ENCODE results near the gene AKAP8.
"Not testable (repeated sequence)": the region's sequence is repeated elsewhere in the genome, so short reads cannot be mapped to it uniquely, and the experiment has no call there.

AKAP8 gene

GRCh38 chr19:15421721-15422260 lies 42.2 kb upstream of the AKAP8 start:
- FAIRE-seq (no peak), DNase-seq (ENCODE audit: insufficient read length) (no peak)
- no peak for TF ChIP-seq POLR2A (IDR thresholded peaks at IDR 0.05; ENCODE audit: low read depth, low read length)
- TF ChIP-seq POLR2AphosphoS5 (IDR thresholded peaks at IDR 0.05; ENCODE audit: low read depth, low read length): no peak
- TF ChIP-seq TAF1 (IDR thresholded peaks at IDR 0.05; ENCODE audit: borderline replicate concordance, low read depth, low read length): no peak

- no peak for FAIRE-seq
- TF ChIP-seq POLR2A (IDR thresholded peaks at IDR 0.05; ENCODE audit: low read depth, low read length) (no peak), POLR2AphosphoS5 (IDR thresholded peaks at IDR 0.05; ENCODE audit: low read depth, low read length) (peak; percentile 25; the same call in 1 of the 2 replicates)
These were observed 41.6 kb upstream of the AKAP8 start for GRCh38 chr19:15421136-15421695.

GRCh38 chr19:15419413-15420025 lies 39.9 kb upstream of the AKAP8 start:
- no peak for TF ChIP-seq POLR2A (IDR thresholded peaks at IDR 0.05; ENCODE audit: low read depth, low read length)
- TF ChIP-seq POLR2AphosphoS5 (IDR thresholded peaks at IDR 0.05; ENCODE audit: low read depth, low read length): no peak
- TF ChIP-seq TAF1 (IDR thresholded peaks at IDR 0.05; ENCODE audit: borderline replicate concordance, low read depth, low read length): no peak
- FAIRE-seq (no peak), DNase-seq (ENCODE audit: insufficient read length) (no peak)

More at GRCh38 chr19:15421136-15421695, 41.6 kb upstream of the AKAP8 start:
- DNase-seq (ENCODE audit: insufficient read length): no peak

DNA sequence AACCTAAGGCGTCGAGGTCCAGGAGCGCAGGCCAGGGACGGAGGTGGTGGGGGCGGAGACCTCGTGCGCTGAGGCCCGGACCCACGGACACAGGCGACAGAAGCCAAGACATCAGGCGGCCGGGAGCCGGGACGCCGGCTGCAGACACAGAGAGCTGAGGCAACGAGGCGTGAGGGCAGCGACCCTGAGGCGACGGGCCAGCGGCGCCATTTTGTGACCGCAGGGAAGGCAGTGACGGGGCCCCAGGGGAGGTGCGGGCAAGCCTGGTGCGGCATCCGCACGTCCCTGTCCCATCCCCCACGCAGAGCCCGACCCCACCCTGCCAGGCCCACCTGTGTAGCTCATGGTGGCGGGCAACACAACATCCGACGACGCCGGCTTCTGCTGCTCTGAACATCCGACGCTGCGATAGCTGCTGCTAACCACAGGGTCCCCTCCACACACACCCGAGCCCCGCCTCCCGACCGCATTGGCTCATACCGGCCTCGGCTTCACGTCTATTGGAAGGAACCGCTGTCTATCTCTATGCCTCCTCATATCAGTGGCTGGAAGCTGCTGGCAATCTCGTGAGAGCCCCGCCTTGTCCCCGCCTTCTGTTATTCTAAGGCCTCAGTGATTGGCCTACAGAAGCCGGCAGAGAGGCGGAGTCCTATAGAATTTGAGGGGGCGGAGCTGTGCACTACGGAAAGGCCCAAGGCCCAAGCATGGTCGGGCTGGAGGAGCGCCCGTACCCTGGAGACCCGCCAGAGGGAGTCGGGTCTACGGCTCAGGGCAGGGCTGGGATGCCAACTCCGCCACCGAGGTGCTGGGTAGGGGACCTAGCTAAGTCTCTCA lies 39.2 kb upstream of the AKAP8 start, which contains the start of gene AKAP8L:
Gene AKAP8L, minus strand, starts transcription at position 410 of the 834 bp plus-strand sequence. Its CDS starts 65 bp downstream, at position 345.
- FAIRE-seq (peak; percentile 96), DNase-seq (ENCODE audit: insufficient read length) (peak; percentile 98)
- TF ChIP-seq TAF1 (IDR thresholded peaks at IDR 0.05; ENCODE audit: borderline replicate concordance, low read depth, low read length): peak; percentile 85
- TF ChIP-seq POLR2AphosphoS5 (IDR thresholded peaks at IDR 0.05; ENCODE audit: low read depth, low read length): peak; percentile 97
- peak; percentile 97 for TF ChIP-seq POLR2A (IDR thresholded peaks at IDR 0.05; ENCODE audit: low read depth, low read length)

DNA sequence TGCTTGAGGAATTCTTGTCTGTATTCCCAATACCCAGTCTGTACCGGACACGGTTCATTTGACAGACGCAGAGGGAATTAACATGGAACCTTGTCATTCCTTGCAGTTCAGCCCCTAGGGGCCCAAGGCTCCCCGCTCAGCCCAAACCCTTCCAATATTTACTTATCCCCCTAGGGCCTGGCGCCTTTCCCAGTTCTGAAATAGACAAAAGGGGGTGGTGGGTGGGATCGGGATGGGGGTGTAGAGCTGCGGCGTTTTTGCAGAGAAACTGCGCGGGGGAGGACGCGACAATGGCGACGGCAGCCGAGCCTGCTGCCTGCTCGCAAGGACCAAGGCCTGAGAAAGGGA lies 38.6 kb upstream of the AKAP8 start:
- no peak for TF ChIP-seq POLR2AphosphoS5 (IDR thresholded peaks at IDR 0.05; ENCODE audit: low read depth, low read length)
- TF ChIP-seq TAF1 (IDR thresholded peaks at IDR 0.05; ENCODE audit: borderline replicate concordance, low read depth, low read length): no peak
- no peak for TF ChIP-seq POLR2A (IDR thresholded peaks at IDR 0.05; ENCODE audit: low read depth, low read length)
- DNase-seq (ENCODE audit: insufficient read length) (no peak), FAIRE-seq (no peak)

- no peak for TF ChIP-seq TAF1 (IDR thresholded peaks at IDR 0.05; ENCODE audit: borderline replicate concordance, low read depth, low read length)
- no peak for TF ChIP-seq POLR2AphosphoS5 (IDR thresholded peaks at IDR 0.05; ENCODE audit: low read depth, low read length)
- 0 out of 2 replicates have a peak, but pooled peaks have one; percentile 14 for TF ChIP-seq POLR2A (IDR thresholded peaks at IDR 0.05; ENCODE audit: low read depth, low read length)
- FAIRE-seq: no peak
These were observed 38.1 kb upstream of the AKAP8 start for GRCh38 chr19:15417699-15418098.

GRCh38 chr19:15412832-15413231 lies 33.2 kb upstream of the AKAP8 start:
- no peak for DNase-seq (ENCODE audit: insufficient read length)
- no peak for FAIRE-seq
- no peak for TF ChIP-seq POLR2AphosphoS5 (IDR thresholded peaks at IDR 0.05; ENCODE audit: low read depth, low read length)
- no peak for TF ChIP-seq TAF1 (IDR thresholded peaks at IDR 0.05; ENCODE audit: borderline replicate concordance, low read depth, low read length)
- no peak for TF ChIP-seq POLR2A (IDR thresholded peaks at IDR 0.05; ENCODE audit: low read depth, low read length)

More at GRCh38 chr19:15417699-15418098, 38.1 kb upstream of the AKAP8 start:
- no peak for DNase-seq (ENCODE audit: insufficient read length)

DNA sequence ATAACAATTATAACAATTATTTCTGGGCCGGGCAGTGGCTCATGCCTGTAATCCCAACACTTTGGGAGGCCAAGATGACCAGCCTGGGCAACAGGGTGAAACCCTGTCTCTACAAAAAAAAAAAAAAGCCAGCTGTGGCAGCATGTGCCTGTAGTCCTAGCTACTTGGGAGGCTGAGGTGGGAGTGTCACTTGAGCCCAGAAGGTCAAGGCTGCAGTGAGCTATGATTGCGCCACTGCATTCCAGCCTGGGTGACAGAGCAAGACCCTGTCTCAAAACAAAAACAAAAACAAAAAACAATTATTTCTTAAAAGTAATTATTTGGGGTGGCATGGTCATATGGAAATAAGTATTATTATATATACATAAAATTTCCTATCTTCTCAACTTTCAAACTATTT lies 31.8 kb upstream of the AKAP8 start:
- not testable (repeated sequence) for DNase-seq (ENCODE audit: insufficient read length); FAIRE-seq

DNA sequence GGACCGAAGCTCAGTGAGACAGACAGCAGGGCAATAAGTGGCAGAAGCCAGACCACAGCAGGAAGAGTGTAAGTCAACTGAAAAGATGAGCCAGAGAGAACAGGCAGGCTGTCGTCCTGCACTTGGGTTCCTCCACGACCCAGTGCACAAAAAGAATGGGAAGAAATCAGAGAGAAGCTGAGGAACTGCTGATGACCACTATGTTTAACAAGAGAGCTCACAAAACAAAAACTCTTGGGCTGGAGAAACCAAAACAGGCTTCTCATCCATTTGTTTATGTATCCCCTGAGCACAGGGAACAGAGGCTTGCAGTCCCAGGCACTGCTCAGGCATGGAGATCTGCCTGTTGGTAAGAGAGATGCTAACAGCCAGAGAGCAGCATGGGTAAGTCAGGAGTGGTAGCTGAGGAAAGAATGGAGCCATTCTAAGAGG lies 25.2 kb upstream of the AKAP8 start:
- FAIRE-seq (no peak), DNase-seq (ENCODE audit: insufficient read length) (no peak)
- TF ChIP-seq TAF1 (IDR thresholded peaks at IDR 0.05; ENCODE audit: borderline replicate concordance, low read depth, low read length): no peak
- TF ChIP-seq POLR2AphosphoS5 (IDR thresholded peaks at IDR 0.05; ENCODE audit: low read depth, low read length): no peak
- TF ChIP-seq POLR2A (IDR thresholded peaks at IDR 0.05; ENCODE audit: low read depth, low read length): no peak

GRCh38 chr19:15404097-15404779 lies 24.7 kb upstream of the AKAP8 start:
- DNase-seq (ENCODE audit: insufficient read length) (no peak), FAIRE-seq (no peak)
- no peak for TF ChIP-seq TAF1 (IDR thresholded peaks at IDR 0.05; ENCODE audit: borderline replicate concordance, low read depth, low read length)
- TF ChIP-seq POLR2AphosphoS5 (IDR thresholded peaks at IDR 0.05; ENCODE audit: low read depth, low read length): no peak
- TF ChIP-seq POLR2A (IDR thresholded peaks at IDR 0.05; ENCODE audit: low read depth, low read length): no peak

DNA sequence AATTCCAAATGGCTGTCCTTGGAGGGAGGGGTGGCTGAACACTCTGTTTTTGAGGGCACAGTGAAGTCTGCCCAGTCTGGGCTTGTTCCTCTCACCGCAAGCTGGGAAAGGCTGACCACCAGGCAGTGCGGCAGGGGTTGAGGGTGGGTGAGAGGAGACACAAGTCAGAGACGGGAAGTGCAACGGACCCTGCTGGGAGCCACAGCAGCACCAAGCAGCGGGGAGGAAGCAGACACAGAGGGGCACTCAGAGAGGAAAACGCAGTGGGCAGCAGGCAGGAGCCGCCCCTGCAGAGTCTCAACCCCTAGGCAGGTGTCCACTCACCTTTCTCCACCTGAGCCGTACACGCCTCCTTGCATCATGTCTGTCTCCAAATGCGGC lies 23.6 kb upstream of the AKAP8 start:
- no peak for DNase-seq (ENCODE audit: insufficient read length)
- TF ChIP-seq POLR2A (IDR thresholded peaks at IDR 0.05; ENCODE audit: low read depth, low read length) (no peak), TAF1 (IDR thresholded peaks at IDR 0.05; ENCODE audit: borderline replicate concordance, low read depth, low read length) (no peak), POLR2AphosphoS5 (IDR thresholded peaks at IDR 0.05; ENCODE audit: low read depth, low read length) (no peak)
- FAIRE-seq: no peak
